Activated CD8-positive, alpha-beta T cell treated with anti-CD3 and anti-CD28 coated beads, Interleukin-2, amount 10 ng/mL, durations not matched to agents 7 days and 5 days (primary cell): ENCODE results near the gene RAP2A. TPM values are rescaled to one million over a fixed set of nuclear protein-coding genes. Genes with fewer than 3 reads are reported as not detected.

Experiments used
- ATAC-seq: fragments of 150-1000 bp; cut with Tn5 transposase; one replicate; pipeline ENCODE4 v1.10.0; 2021; ENCODE audit warnings: moderate library complexity
- CTCF ChIA-PET: fragments of 350-600 bp; sonication (Branson Sonifier 250); formaldehyde crosslinking; loops from one replicate; lab custom pipeline; 2021; ENCODE audit warnings: antibody characterized with exemption; lab: Charles Lee
- POLR2A ChIA-PET: fragments of 350-600 bp; sonication (Branson Sonifier 250); formaldehyde crosslinking; loops from one replicate; lab custom pipeline; 2021; ENCODE audit warnings: antibody characterized with exemption; lab: Charles Lee
- DNase-seq: peaks from one replicate; pipeline ENCODE4 v3.0.0-alpha.2; 2020
- H3K27ac Mint-ChIP-seq: one replicate; pipeline ENCODE4 v1.8.0; 2021; ENCODE audit warnings: mild to moderate bottlenecking, mixed read lengths
- H3K27me3 Mint-ChIP-seq: one replicate; pipeline ENCODE4 v1.8.0; 2021; ENCODE audit warnings: low read depth, mixed read lengths
- H3K36me3 Mint-ChIP-seq: one replicate; pipeline ENCODE4 v1.8.0; 2021; ENCODE audit warnings: low read depth, mixed read lengths
- H3K4me1 Mint-ChIP-seq: one replicate; pipeline ENCODE4 v1.8.0; 2021; ENCODE audit warnings: low read depth, mixed read lengths
- H3K4me3 Mint-ChIP-seq: one replicate; pipeline ENCODE4 v1.8.0; 2021; ENCODE audit warnings: mild to moderate bottlenecking, mixed read lengths
- H3K9me3 Mint-ChIP-seq: one replicate; pipeline ENCODE4 v1.8.0; 2022; ENCODE audit warnings: mixed read lengths; ENCODE audit not compliant: insufficient read depth
- total RNA-seq, 2 experiments: library from RNA; stranded (reverse); gene quantifications; one replicate each; pipeline ENCODE4 v1.2.3, GENCODE V29; 2021

The RAP2A gene
- total RNA-seq, 2 experiments from 2014 or later, result 29.7 to 29.8 TPM

DNA sequence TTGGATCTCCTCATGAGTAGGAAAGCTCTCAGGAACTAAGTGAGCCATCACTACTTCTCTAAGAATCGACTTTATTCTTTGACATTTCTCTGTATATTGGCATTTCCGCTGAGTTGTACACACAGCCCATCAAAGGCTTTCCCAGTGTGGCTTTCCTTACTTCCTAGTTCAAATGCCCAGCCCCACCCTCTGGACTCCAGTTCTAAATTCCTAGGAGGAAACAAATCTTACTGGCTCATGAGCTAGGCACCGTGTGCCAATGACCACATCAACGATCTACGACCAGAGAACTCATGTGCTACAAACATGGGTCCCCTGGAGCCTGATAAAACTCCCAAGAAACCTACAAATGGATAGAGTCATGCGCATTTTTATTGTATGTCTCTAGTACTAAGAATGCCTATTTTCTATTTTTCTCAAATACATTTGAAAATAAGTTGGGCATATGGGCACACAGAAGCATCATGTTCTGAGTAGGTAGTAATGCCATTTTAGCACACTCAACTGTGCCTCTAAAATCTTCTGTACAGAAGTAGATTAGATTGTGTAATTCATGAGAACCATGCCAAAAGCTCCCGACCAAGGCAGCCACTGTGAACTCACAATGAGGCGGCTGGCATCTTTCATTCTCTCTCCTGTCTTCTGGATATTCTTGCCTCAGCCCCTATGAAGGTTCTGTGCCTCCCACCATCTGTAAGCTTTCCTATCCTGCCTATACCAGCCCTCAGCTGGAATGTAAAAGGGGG, 10.5 kb upstream of the RAP2A start:
- DNase-seq, result no peak
- Mint-ChIP-seq H3K9me3 (no peaks in the 10 kb centered on the region), H3K27ac (no peak overlapping the region), H3K4me3 (no peak overlapping the region), H3K36me3 (no peaks in the 10 kb centered on the region), H3K27me3 (peaks cover 12% of the 10 kb centered on the region), H3K4me1 (no peaks in the 10 kb centered on the region)
- ChIA-PET CTCF (interaction anchor here (1.4 kb wide), 1 partner anchor 9 kb away, joined by 4 read pairs; no protein-coding TSS in a partner anchor), POLR2A (no interaction called here)
- no peak for ATAC-seq

DNA sequence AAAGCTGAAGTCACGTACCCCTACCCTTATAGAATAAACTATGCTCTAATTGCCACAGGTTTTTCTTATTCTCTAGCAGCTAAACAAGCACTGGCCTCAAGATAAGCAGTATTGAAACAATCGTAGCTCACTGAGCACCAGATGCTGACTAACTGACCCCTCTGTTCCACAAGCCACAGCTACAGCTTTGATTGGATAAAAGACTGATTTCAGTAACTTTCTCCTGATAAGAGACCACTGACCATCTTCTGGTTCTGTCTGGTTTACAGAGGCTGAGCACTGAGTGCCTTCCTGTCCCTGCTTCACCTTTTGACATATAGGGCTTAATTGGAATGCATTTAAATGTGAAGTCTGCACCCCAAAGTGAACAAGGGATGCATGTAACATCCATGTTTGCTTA, 8.4 kb upstream of the RAP2A start:
- Mint-ChIP-seq H3K9me3 (no peaks in the 10 kb centered on the region), H3K36me3 (no peaks in the 10 kb centered on the region), H3K27me3 (peaks cover 14% of the 10 kb centered on the region), H3K27ac (no peak overlapping the region), H3K4me1 (no peaks in the 10 kb centered on the region), H3K4me3 (no peak overlapping the region)
- ATAC-seq (no peak), DNase-seq (no peak)
- ChIA-PET CTCF (no interaction called here), POLR2A (no interaction called here)

DNA sequence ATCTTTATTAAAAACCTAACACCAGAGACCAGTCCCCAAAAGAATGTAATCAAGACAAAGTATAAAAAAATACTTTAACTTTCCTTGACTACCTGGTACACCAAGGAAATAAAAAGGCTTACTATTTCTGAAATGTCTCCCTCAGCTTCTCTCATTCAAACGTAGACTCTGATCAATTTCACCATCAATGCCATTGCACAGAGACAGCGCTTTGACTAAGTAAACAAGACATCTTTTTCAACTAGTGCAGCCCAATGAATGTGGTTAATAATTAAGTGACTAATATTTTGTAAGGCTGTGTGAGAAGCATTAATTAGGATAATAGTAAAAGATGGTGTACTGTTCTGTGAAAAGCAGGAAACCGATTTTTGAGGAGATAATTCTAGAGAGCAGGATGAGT, 7.3 kb upstream of the RAP2A start:
- Mint-ChIP-seq H3K36me3 (no peaks in the 10 kb centered on the region), H3K27ac (no peak overlapping the region), H3K4me3 (no peak overlapping the region), H3K27me3 (peaks cover 14% of the 10 kb centered on the region), H3K9me3 (no peaks in the 10 kb centered on the region), H3K4me1 (peaks cover 5% of the 10 kb centered on the region)
- ChIA-PET POLR2A (interaction anchor here (0.7 kb wide), 1 partner anchor 200 kb away, joined by 3 read pairs; no protein-coding TSS in a partner anchor), CTCF (no interaction called here)
- DNase-seq (no peak), ATAC-seq (no peak)

DNA sequence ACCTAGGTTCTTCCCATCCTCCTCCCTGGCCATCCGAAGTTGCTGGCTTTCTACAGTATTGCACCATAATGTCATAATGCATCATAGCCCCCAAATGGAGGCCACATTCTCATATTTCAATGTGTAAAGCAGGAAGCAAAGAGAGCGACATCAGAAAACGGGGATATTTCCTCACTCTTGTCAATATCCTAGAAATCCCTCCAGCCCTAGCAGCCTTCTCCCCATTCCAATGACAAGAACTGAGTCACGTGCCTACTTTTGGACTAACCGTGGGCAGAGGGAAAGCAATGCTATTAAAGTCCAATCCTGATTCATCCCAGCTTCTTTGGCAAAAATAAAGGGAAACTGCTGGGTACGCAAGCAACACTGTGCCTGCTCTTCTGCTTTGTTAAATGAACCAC, 4.3 kb upstream of the RAP2A start:
- H3K9me3 Mint-ChIP-seq, result no peaks in the 10 kb centered on the region
- H3K36me3 Mint-ChIP-seq, result no peaks in the 10 kb centered on the region
- ATAC-seq (no peak), DNase-seq (no peak)
- POLR2A ChIA-PET, result no interaction called here
- H3K27me3 Mint-ChIP-seq, result peaks cover 6% of the 10 kb centered on the region
- no peak overlapping the region for H3K27ac Mint-ChIP-seq
- no peak overlapping the region for H3K4me3 Mint-ChIP-seq
- H3K4me1 Mint-ChIP-seq, result peaks cover 14% of the 10 kb centered on the region
- CTCF ChIA-PET, result no interaction called here

DNA sequence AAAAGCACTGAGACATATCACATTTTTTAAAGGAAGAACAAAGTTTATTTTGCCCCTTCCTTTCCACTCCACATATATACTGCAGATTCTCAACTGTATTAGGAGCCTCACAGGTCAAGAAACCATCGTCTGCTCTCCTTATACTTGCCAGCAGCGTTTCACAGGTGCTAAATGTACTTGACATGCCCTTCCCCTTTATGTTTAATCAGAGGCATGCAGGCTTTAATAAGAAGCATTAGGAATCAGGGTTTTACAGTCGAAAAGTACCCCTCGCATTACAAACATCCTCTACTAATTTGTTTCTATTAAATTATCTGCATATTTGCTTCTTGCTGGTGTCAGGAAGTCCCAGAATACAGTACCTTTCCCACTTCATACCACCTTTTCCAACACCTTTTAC, 3.7 kb upstream of the RAP2A start:
- Mint-ChIP-seq H3K27ac (no peak overlapping the region), H3K4me3 (no peak overlapping the region), H3K27me3 (peaks cover 2% of the 10 kb centered on the region), H3K36me3 (no peaks in the 10 kb centered on the region), H3K9me3 (no peaks in the 10 kb centered on the region), H3K4me1 (peaks cover 16% of the 10 kb centered on the region)
- DNase-seq (no peak), ATAC-seq (no peak)
- POLR2A ChIA-PET, result no interaction called here
- CTCF ChIA-PET, result no interaction called here

DNA sequence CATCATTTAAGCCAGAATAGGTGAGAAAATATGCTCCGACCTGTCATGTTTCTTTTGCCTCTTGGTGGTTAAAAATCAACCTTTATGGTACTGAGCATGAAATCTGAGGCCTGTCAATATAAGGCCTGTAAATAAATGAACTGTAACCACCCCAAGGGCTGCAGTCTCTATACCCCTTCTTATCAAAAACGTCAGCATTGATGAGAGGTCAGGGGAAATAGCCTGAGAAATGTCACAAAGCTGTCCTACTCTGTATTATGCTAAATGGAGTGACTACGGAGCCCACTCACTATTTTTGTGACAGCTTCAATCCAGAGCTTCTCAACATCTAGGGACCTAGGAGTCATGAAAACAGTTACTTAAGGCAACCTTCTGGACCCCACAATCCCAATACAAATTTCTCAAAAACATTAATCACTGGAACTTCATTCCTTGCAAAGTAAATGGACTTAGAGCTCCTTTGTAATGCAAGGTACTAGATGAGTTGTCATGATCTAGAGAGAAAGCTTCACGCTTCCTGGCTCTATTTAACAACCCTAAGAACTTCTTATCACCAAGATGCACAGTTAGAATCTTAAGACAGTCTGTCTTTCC, 2.7 kb upstream of the RAP2A start:
- POLR2A ChIA-PET, result no interaction called here
- Mint-ChIP-seq H3K4me3 (peak overlapping the region; percentile 89), H3K4me1 (peaks cover 23% of the 10 kb centered on the region), H3K27ac (no peak overlapping the region), H3K9me3 (no peaks in the 10 kb centered on the region), H3K36me3 (peaks cover 5% of the 10 kb centered on the region), H3K27me3 (peaks cover 2% of the 10 kb centered on the region)
- DNase-seq, result no peak
- CTCF ChIA-PET, result interaction anchor here (0.9 to 3.4 kb wide), 5 partner anchors 9 to 413 kb away, joined by 3 to 17 read pairs (median 4); no protein-coding TSS in a partner anchor
- ATAC-seq, result no peak

DNA sequence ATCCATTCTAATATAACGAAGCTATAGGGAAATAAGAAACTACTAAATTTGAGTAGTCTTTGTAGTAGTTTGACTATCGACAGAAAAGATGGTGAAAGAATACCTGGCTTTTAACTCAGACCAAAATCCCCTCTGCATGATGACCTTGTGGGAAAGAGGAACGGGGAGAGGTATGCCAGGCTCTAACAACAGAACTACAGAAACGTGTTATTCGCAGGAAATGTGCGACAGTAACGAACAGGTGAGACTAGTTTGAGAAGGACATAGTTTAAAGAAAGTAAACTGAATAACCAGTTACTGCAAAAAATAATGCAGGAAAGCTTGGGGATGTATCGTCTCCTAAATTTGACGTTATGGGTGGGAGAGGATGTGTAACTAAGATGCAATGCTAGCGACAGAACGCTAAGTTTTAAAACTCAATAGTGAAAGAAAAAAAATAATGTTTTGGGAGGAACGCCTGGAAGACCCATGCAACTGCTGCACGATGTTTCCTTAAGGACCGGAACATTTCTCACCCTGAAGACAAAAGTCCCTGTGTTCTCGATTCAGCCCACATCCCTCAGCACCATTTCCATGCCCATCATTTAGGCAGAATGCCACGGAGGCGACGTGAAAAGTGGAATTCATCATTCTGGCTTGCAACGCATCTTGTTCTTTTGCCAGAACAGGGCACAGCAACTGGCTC, 1.6 kb upstream of the RAP2A start:
- peak overlapping the region; percentile 98 for H3K27ac Mint-ChIP-seq
- peaks cover 2% of the 10 kb centered on the region for H3K27me3 Mint-ChIP-seq
- no peak for DNase-seq
- ATAC-seq, result no peak
- H3K9me3 Mint-ChIP-seq, result no peaks in the 10 kb centered on the region
- ChIA-PET CTCF (interaction anchor here (1.1 to 3.4 kb wide), 5 partner anchors 9 to 414 kb away, joined by 3 to 17 read pairs (median 4); no protein-coding TSS in a partner anchor), POLR2A (interaction anchor here (0.7 to 2.7 kb wide), 6 partner anchors 27 to 1756 kb away, joined by 3 to 39 read pairs (median 6); partner anchors contain the start of genes DNAJC3 and MBNL2)
- peak overlapping the region; percentile 89 for H3K4me3 Mint-ChIP-seq
- peaks cover 11% of the 10 kb centered on the region for H3K36me3 Mint-ChIP-seq
- H3K4me1 Mint-ChIP-seq, result peaks cover 29% of the 10 kb centered on the region

DNA sequence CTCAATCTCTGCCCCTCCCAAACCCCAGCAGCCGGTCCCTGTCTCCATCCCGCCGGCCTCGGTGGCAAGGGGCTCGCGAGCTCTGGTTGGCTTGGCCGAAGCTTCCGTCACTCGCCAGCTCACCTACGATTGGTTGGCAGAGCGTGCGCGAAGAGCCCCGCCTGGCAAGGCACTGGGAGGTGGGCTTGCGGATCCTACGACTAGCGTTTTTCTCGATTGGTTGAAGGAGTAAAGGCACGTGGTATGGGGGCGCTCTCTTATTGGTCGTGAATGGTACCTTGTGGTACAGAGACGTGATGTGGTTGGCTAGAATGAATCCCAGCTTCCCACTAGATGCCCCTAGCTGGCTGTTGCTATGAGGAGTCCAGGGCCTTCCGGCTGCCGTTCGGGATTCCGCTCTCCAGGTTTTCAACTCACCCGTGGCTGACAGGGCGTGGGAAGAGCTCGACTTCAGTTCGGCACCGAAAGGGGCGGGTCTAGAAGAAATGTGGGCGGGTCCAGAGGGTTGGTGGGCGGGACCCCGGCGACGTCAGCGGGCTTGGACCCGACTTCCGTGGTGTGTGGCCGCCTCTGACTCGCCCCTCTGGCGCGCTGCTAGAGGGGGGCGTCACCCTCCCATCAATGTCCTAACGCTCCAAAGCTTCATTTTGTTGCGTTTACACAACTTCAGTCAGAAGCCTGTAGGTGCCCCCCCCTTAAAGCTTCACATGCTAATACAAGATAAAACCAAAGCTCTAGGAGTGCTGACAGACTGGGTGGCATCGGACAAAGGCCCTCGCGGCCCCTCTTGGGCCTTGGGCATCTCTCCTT, 847 bp upstream of the RAP2A start:
- peak; percentile 98 for DNase-seq
- peak; percentile 86 for ATAC-seq
- Mint-ChIP-seq H3K4me3 (peak overlapping the region; percentile 89), H3K9me3 (no peaks in the 10 kb centered on the region), H3K27me3 (peaks cover 2% of the 10 kb centered on the region), H3K4me1 (peaks cover 29% of the 10 kb centered on the region), H3K36me3 (peaks cover 11% of the 10 kb centered on the region), H3K27ac (peak overlapping the region; percentile 98)
- CTCF ChIA-PET, result interaction anchor here (1.1 to 3.4 kb wide), 4 partner anchors 10 to 322 kb away, joined by 3 to 17 read pairs (median 4); no protein-coding TSS in a partner anchor
- POLR2A ChIA-PET, result interaction anchor here (0.6 to 2.7 kb wide), 14 partner anchors 15 to 1757 kb away, joined by 3 to 39 read pairs (median 4); partner anchors contain the start of genes DNAJC3 and MBNL2

DNA sequence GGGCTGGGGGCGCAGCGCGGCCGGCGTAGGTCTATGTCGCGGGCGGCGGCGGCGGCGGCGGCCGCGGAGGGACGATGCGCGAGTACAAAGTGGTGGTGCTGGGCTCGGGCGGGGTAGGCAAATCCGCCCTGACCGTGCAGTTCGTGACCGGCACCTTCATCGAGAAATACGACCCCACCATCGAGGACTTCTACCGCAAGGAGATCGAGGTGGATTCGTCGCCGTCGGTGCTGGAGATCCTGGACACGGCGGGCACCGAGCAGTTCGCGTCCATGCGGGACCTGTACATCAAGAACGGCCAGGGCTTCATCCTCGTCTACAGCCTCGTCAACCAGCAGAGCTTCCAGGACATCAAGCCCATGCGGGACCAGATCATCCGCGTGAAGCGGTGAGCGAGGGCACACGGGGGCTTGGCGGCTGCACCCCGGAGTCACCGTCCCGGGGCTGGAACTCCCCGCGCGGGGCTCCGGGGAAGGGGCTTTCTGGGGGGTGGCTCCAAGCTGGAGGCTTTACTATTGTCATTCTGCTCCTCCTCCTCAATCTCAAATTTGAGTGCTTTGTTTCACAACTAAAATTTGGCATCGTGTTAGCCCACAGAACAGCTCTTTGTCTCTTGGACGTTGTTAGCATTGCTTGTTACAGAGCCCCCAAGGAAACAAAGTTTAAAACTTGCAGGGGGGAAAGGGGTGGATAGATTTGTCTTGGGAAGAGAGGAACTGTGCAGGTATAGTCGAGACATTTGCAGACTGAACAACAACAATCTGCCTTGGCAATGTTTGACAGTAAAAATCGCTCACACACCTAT, 630 bp downstream of the RAP2A start:
- H3K4me1 Mint-ChIP-seq, result peaks cover 29% of the 10 kb centered on the region
- ChIA-PET CTCF (interaction anchor here (3.4 kb wide), 1 partner anchor 324 kb away, joined by 17 read pairs; no protein-coding TSS in a partner anchor), POLR2A (interaction anchor here (0.6 to 2.7 kb wide), 12 partner anchors 14 to 1758 kb away, joined by 3 to 39 read pairs (median 4); partner anchors contain the start of genes DNAJC3 and MBNL2)
- peak overlapping the region; percentile 91 for H3K27ac Mint-ChIP-seq
- H3K9me3 Mint-ChIP-seq, result no peaks in the 10 kb centered on the region
- H3K27me3 Mint-ChIP-seq, result no peaks in the 10 kb centered on the region
- ATAC-seq, result no peak
- H3K36me3 Mint-ChIP-seq, result peaks cover 11% of the 10 kb centered on the region
- DNase-seq, result peak; percentile 51
- peak overlapping the region; percentile 98 for H3K4me3 Mint-ChIP-seq

DNA sequence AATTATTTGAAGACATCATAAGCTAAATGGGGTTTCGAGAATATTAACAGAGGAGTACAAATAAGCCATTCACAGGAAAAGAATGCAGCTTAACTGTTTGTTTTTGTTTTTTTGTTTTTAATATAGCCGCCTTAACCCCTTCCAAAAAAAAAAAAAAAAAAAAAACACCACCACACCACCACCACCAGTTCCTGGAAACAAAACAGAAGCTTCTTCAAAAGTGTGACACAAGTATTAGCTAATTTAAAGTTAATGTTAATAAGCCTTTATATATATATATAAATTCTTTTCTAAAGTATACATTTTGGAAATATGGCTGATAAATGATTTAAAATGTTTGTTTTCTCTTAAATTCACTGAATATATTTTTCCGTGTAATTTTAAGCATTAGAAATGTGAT, 1.4 kb downstream of the RAP2A start:
- no peaks in the 10 kb centered on the region for H3K27me3 Mint-ChIP-seq
- POLR2A ChIA-PET, result interaction anchor here (1.0 kb wide), 1 partner anchor 1372 kb away, joined by 4 read pairs; no protein-coding TSS in a partner anchor
- CTCF ChIA-PET, result no interaction called here

More for the DNA sequence above, 1.4 kb downstream of the RAP2A start:
- Mint-ChIP-seq H3K27ac (peak overlapping the region; percentile 91), H3K9me3 (no peaks in the 10 kb centered on the region), H3K36me3 (peaks cover 11% of the 10 kb centered on the region), H3K4me1 (peaks cover 29% of the 10 kb centered on the region), H3K4me3 (peak overlapping the region; percentile 98)
- no peak for ATAC-seq
- no peak for DNase-seq
